HCT116 (cell line): ENCODE data around the gene C4orf36. TPM values are rescaled to one million over a fixed set of nuclear protein-coding genes. Genes with fewer than 3 reads are reported as not detected.

Source experiments
- ATAC-seq: fragments of 200-7000 bp; cut with Tn5 transposase; 2 replicates; pipeline ENCODE4 v1.9.1; 2020; ENCODE audit warnings: mild to moderate bottlenecking, moderate library complexity
- BruUV-seq: library from RNA; stranded (reverse); fragments of 400-500 nt; replicated peaks from 2 replicates; lab custom pipeline; 2021; lab: Mats Ljungman, UMichigan
- CTCF ChIA-PET: fragments of 300-600 bp; sonication (Branson Sonifier 250); formaldehyde crosslinking; loops from one replicate; lab custom pipeline; 2021; ENCODE audit warnings: antibody characterized with exemption; lab: Charles Lee
- POLR2A ChIA-PET: fragments of 300-600, 350-600 bp; sonication (Branson Sonifier 250); formaldehyde crosslinking; loops from one replicate; lab custom pipeline; 2021; ENCODE audit warnings: antibody characterized with exemption; lab: Charles Lee
- RAD21 ChIA-PET, 2 experiments: fragments of 300-600 bp; sonication (Branson Sonifier 250); formaldehyde crosslinking; loops; one replicate each; lab custom pipeline; 2023; ENCODE audit warnings: low total read pairs in 2 of 2; ENCODE audit not compliant: uncharacterized antibody in 2 of 2, unreplicated experiment in 2 of 2, low non-redundant PET in 1 of 2; lab: Charles Lee
- DNase-seq: peaks from one replicate; pipeline ENCODE4 v3.0.0-alpha.2; 2010; ENCODE audit warnings: low read depth, low spot score
- H2AFZ ChIP-seq: fragments of 200-600 bp; shearing (Covaris generic), sonication (generic); 2 replicates; pipeline ENCODE4 v1.6.1; 2017; ENCODE audit warnings: low read depth, mixed run types, mixed read lengths, antibody characterized with exemption, low read length; ENCODE audit not compliant: poor library complexity, severe bottlenecking
- H3K27ac ChIP-seq: 2 replicates; pipeline ENCODE4 v1.5.1; 2012; ENCODE audit warnings: low read depth, low read length
- H3K27me3 ChIP-seq: fragments of 200-600 bp; sonication (generic); 2 replicates; pipeline ENCODE4 v1.6.1; 2016; ENCODE audit warnings: mixed run types, low read length, mixed read lengths; ENCODE audit not compliant: insufficient read depth
- H3K36me3 ChIP-seq, 2 experiments: fragments of 200-500 bp in 1 of 2; fragments of 200-600 bp in 1 of 2; sonication (Bioruptor generic) in 1 of 2; sonication (generic) in 1 of 2; 2 replicates each; pipeline versions ENCODE4 v1.5.1 to v1.6.1; 2014 to 2016; ENCODE audit warnings: low read length in 2 of 2, inconsistent platforms in 1 of 2, mixed read lengths in 1 of 2, mixed run types in 1 of 2; ENCODE audit not compliant: insufficient read depth in 2 of 2, control insufficient read depth in 1 of 2
- H3K4me1 ChIP-seq, 2 experiments: fragments of 200-600 bp in 1 of 2; sonication (generic) in 1 of 2; 2 replicates each; pipeline versions ENCODE4 v1.5.1 to v1.6.1; 2012 to 2017; ENCODE audit warnings: low read length in 2 of 2, inconsistent platforms in 1 of 2, mild to moderate bottlenecking in 1 of 2, mixed read lengths in 1 of 2, mixed run types in 1 of 2, moderate library complexity in 1 of 2; ENCODE audit not compliant: insufficient read depth in 2 of 2, control insufficient read depth in 1 of 2
- H3K4me2 ChIP-seq: fragments of 200-600 bp; sonication (generic); 2 replicates; pipeline ENCODE4 v1.6.1; 2017; ENCODE audit warnings: mixed run types, low read length, mixed read lengths
- H3K4me3 ChIP-seq, 2 experiments: fragments of 200-600 bp in 1 of 2; sonication (generic) in 1 of 2; replicated peaks in 1 of 2; 2 replicates each; pipeline ENCODE4 v1.5.1; 2011 to 2016; ENCODE audit warnings: low read length in 2 of 2, control low read depth in 1 of 2, low read depth in 1 of 2, mild to moderate bottlenecking in 1 of 2, mixed read lengths in 1 of 2, mixed run types in 1 of 2
- H3K79me2 ChIP-seq: fragments of 200-600 bp; sonication (generic); 2 replicates; pipeline ENCODE4 v1.6.1; 2017; ENCODE audit warnings: mild to moderate bottlenecking, mixed run types, low read length, moderate library complexity, mixed read lengths; ENCODE audit not compliant: insufficient read depth
- H3K9ac ChIP-seq: fragments of 200-600 bp; sonication (generic); 2 replicates; pipeline ENCODE4 v1.6.1; 2016; ENCODE audit warnings: low read length, mixed read lengths
- H3K9me2 ChIP-seq: fragments of 200-600 bp; sonication (generic), shearing (Covaris generic); 2 replicates; pipeline ENCODE4 v1.6.1; 2017; ENCODE audit warnings: mixed run types, mild to moderate bottlenecking, moderate library complexity; ENCODE audit not compliant: insufficient read depth
- H3K9me3 ChIP-seq, 2 experiments: fragments of 200-500 bp in 1 of 2; fragments of 200-600 bp in 1 of 2; sonication (Bioruptor generic) in 1 of 2; sonication (generic) in 1 of 2; 2 replicates each; pipeline ENCODE4 v1.6.1; 2014 to 2017; ENCODE audit warnings: low read length in 2 of 2, mixed read lengths in 2 of 2, inconsistent platforms in 1 of 2, low read depth in 1 of 2, mild to moderate bottlenecking in 1 of 2, mixed run types in 1 of 2, moderate library complexity in 1 of 2; ENCODE audit not compliant: control insufficient read depth in 1 of 2, insufficient read depth in 1 of 2
- H4K20me1 ChIP-seq: fragments of 200-600 bp; sonication (generic), shearing (Covaris generic); 2 replicates; pipeline ENCODE4 v1.6.1; 2017; ENCODE audit warnings: mixed run types, mild to moderate bottlenecking, moderate library complexity; ENCODE audit not compliant: insufficient read depth
- CEBPB ChIP-seq: IDR thresholded peaks from 2 replicates; pipeline ENCODE4 v1.6.1; 2012; ENCODE audit warnings: low read depth
- EZH2phosphoT487 ChIP-seq: fragments of 200-600 bp; IDR thresholded peaks from 2 replicates; pipeline ENCODE4 v1.6.1; 2018; ENCODE audit warnings: antibody characterized with exemption, borderline replicate concordance
- FOSL1 ChIP-seq: IDR thresholded peaks from 2 replicates; pipeline ENCODE4 v1.6.1; 2012; ENCODE audit warnings: low read depth
- JUND ChIP-seq: IDR thresholded peaks from 2 replicates; pipeline ENCODE4 v1.6.1; 2012
- POLR2A ChIP-seq: IDR thresholded peaks from 2 replicates; pipeline ENCODE4 v1.7.0; 2011; ENCODE audit warnings: borderline replicate concordance; ENCODE audit not compliant: insufficient read depth, insufficient read length; ENCODE audit errors: extremely low read depth
- SP1 ChIP-seq: IDR thresholded peaks from 2 replicates; pipeline ENCODE4 v1.6.1; 2012; ENCODE audit warnings: low read depth
- SRF ChIP-seq: IDR thresholded peaks from 2 replicates; pipeline ENCODE4 v1.6.1; 2012; ENCODE audit warnings: low read depth
- TCF7L2 ChIP-seq: IDR thresholded peaks from 2 replicates; pipeline ENCODE4 v1.7.0; 2011; ENCODE audit warnings: borderline replicate concordance, inconsistent platforms; ENCODE audit not compliant: insufficient read depth, insufficient read length; ENCODE audit errors: extremely low read depth
- YY1 ChIP-seq: IDR thresholded peaks from 2 replicates; pipeline ENCODE4 v1.6.1; 2011; ENCODE audit warnings: low read length, low read depth, moderate library complexity, mild to moderate bottlenecking; ENCODE audit not compliant: insufficient replicate concordance; ENCODE audit errors: extremely low read depth
- ZFX ChIP-seq: fragments of 450-650 bp; IDR thresholded peaks from 2 replicates; pipeline ENCODE4 v1.6.1; 2017
- ZNF274 ChIP-seq: fragments of 200-500 bp; sonication (Bioruptor generic); IDR thresholded peaks from 2 replicates; pipeline ENCODE4 v1.6.1; 2014; ENCODE audit warnings: mild to moderate bottlenecking, low read depth, low read length, inconsistent platforms
- intact Hi-C: fragments of 100-400 bp; cut with micrococcal nuclease; formaldehyde crosslinking; loops from 2 replicates; pipeline ENCODE4 v1.10.0; 2022
- total RNA-seq: library from RNA; stranded (reverse); gene quantifications from one replicate; pipeline ENCODE4 v1.2.1, GENCODE V29; 2021; ENCODE audit not compliant: unreplicated experiment
- TF ChIP-seq, protein P1 (sequence below): IDR thresholded peaks from 2 replicates; pipeline ENCODE4 v1.6.1; 2011; ENCODE audit warnings: mild to moderate bottlenecking, low read length, moderate library complexity; ENCODE audit not compliant: insufficient replicate concordance; ENCODE audit errors: extremely low read depth
- TF ChIP-seq, protein P2 (sequence below): IDR thresholded peaks from 2 replicates; pipeline ENCODE4 v1.6.1; 2012

The C4orf36 gene
- total RNA-seq, 1 experiment from 2014 or later, result 1.8 TPM

- TF ChIP-seq, protein P1, sequence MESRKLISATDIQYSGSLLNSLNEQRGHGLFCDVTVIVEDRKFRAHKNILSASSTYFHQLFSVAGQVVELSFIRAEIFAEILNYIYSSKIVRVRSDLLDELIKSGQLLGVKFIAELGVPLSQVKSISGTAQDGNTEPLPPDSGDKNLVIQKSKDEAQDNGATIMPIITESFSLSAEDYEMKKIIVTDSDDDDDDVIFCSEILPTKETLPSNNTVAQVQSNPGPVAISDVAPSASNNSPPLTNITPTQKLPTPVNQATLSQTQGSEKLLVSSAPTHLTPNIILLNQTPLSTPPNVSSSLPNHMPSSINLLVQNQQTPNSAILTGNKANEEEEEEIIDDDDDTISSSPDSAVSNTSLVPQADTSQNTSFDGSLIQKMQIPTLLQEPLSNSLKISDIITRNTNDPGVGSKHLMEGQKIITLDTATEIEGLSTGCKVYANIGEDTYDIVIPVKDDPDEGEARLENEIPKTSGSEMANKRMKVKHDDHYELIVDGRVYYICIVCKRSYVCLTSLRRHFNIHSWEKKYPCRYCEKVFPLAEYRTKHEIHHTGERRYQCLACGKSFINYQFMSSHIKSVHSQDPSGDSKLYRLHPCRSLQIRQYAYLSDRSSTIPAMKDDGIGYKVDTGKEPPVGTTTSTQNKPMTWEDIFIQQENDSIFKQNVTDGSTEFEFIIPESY, result no peak
- TF ChIP-seq TCF7L2 (peak; percentile 64), CEBPB (peak; percentile 31; the same call in 1 of the 2 replicates)
These were observed 43.9 kb upstream of the C4orf36 start (continued) for GRCh38 chr4:86935853-86936733.

DNA sequence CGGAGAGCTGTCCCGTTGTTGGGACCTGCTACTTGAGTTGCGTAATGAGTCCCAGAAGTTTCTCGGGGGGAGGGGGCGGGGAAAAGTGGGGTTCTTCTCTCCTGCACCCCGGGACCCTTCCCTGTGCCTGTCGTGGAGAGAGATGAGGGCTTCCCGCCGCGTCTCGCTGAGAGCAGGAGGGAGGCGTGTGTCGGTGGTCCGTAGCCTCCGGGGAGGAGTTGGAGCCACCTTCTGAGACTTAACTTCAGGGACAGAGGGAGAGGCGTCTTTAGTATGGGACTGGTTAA lies 43.3 kb upstream of the C4orf36 start:
- Histone ChIP-seq H3K9me2 (no peaks in the 10 kb centered on the region), H3K4me2 (peak overlapping the region; percentile 98), H4K20me1 (no peaks in the 10 kb centered on the region), H3K79me2 (peaks cover 39% of the 10 kb centered on the region), H3K36me3 (no peaks in the 10 kb centered on the region), H3K9ac (peak overlapping the region; percentile 83), H2AFZ (peak overlapping the region; percentile 33), H3K4me1 (peaks cover 17 to 39% of the 10 kb centered on the region in 2 experiments), H3K4me3 (peak overlapping the region; percentile 59 to 84), H3K27ac (peak overlapping the region; percentile 91), H3K9me3 (no peaks in the 10 kb centered on the region), H3K27me3 (no peaks in the 10 kb centered on the region)
- RAD21 ChIA-PET, result interaction anchor here in 1 of 2 experiments (0.6 to 1.1 kb wide), 2 partner anchors 158 to 1618 kb away, joined by 3 read pairs; no protein-coding TSS in a partner anchor
- ATAC-seq, result no peak
- POLR2A ChIA-PET, result interaction anchor here (0.9 to 2.4 kb wide), 8 partner anchors 8 to 71 kb away, joined by 3 to 17 read pairs (median 6); no protein-coding TSS in a partner anchor
- BruUV-seq, result TSS peak; percentile 48
- TF ChIP-seq POLR2A (no peak), ZNF274 (no peak), FOSL1 (no peak), EZH2phosphoT487 (no peak), SP1 (no peak), YY1 (no peak), CEBPB (no peak), SRF (no peak), JUND (no peak), ZFX (no peak)
- TF ChIP-seq, protein P2, sequence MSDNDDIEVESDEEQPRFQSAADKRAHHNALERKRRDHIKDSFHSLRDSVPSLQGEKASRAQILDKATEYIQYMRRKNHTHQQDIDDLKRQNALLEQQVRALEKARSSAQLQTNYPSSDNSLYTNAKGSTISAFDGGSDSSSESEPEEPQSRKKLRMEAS, result no peak
- no peak for DNase-seq
- CTCF ChIA-PET, result interaction anchor here (1.4 to 3.7 kb wide), 3 partner anchors 13 to 300 kb away, joined by 5 to 28 read pairs (median 8); no protein-coding TSS in a partner anchor
- intact Hi-C loops, result loop anchor here (5.0 kb wide), 1 partner anchor 42 kb away; no protein-coding TSS in a partner anchor
